H9 (cell line): Measurements from ENCODE around the gene TAT. TPM values are rescaled to one million over a fixed set of nuclear protein-coding genes. Genes with fewer than 3 reads are reported as not detected.
"Not testable (repeated sequence)": the region's sequence is repeated elsewhere in the genome, so short reads cannot be mapped to it uniquely, and the experiment has no call there.

ENCODE experiments used
- DNase-seq: peaks from one replicate; pipeline ENCODE4 v3.0.0-alpha.2; 2017
- H2AFZ ChIP-seq: one replicate; pipeline ENCODE4 v1.6.1; 2013; ENCODE audit warnings: mild to moderate bottlenecking, low read length, control low read depth, moderate library complexity
- H2AK5ac ChIP-seq: 2 replicates; pipeline ENCODE4 v1.6.1; 2013; ENCODE audit warnings: low read length, control low read depth, mixed read lengths; ENCODE audit not compliant: insufficient read length
- H2BK120ac ChIP-seq: one replicate; pipeline ENCODE4 v1.6.1; 2013; ENCODE audit warnings: low read depth, mild to moderate bottlenecking, low read length, control low read depth, inconsistent platforms; ENCODE audit not compliant: poor library complexity, severe bottlenecking
- H2BK12ac ChIP-seq: 2 replicates; pipeline ENCODE4 v1.6.1; 2013; ENCODE audit warnings: low read length, control low read depth, mixed read lengths, low read depth; ENCODE audit not compliant: insufficient read length
- H2BK15ac ChIP-seq: 2 replicates; pipeline ENCODE4 v1.6.1; 2013; ENCODE audit warnings: low read depth, low read length, control low read depth
- H2BK20ac ChIP-seq: one replicate; pipeline ENCODE4 v1.6.1; 2013; ENCODE audit warnings: low read depth, mild to moderate bottlenecking, low read length, control low read depth, inconsistent platforms; ENCODE audit not compliant: poor library complexity, severe bottlenecking
- H2BK5ac ChIP-seq: 2 replicates; pipeline ENCODE4 v1.6.1; 2013; ENCODE audit warnings: low read length, control low read depth, mixed read lengths; ENCODE audit not compliant: insufficient read length
- H3K14ac ChIP-seq: 2 replicates; pipeline ENCODE4 v1.6.1; 2013; ENCODE audit warnings: low read length, control low read depth; ENCODE audit not compliant: insufficient read depth
- H3K18ac ChIP-seq: 2 replicates; pipeline ENCODE4 v1.6.1; 2013; ENCODE audit warnings: low read depth, mild to moderate bottlenecking, mixed read lengths, low read length, control low read depth; ENCODE audit not compliant: insufficient read length
- H3K23ac ChIP-seq: 2 replicates; pipeline ENCODE4 v1.6.1; 2013; ENCODE audit warnings: low read length, control low read depth, mixed read lengths, low read depth; ENCODE audit not compliant: insufficient read length
- H3K23me2 ChIP-seq: 2 replicates; pipeline ENCODE4 v1.6.1; 2013; ENCODE audit warnings: low read depth, mild to moderate bottlenecking, mixed read lengths, low read length, control low read depth; ENCODE audit not compliant: insufficient read length, poor library complexity, severe bottlenecking
- H3K27ac ChIP-seq: 2 replicates; pipeline ENCODE4 v1.5.1; 2013; ENCODE audit warnings: low read length, control low read depth, mixed read lengths, low read depth; ENCODE audit not compliant: insufficient read length
- H3K27me3 ChIP-seq: 2 replicates; pipeline ENCODE4 v1.6.1; 2013; ENCODE audit warnings: low read length, control low read depth, inconsistent platforms; ENCODE audit not compliant: insufficient read depth
- H3K4ac ChIP-seq: 2 replicates; pipeline ENCODE4 v1.6.1; 2013; ENCODE audit warnings: low read depth, mild to moderate bottlenecking, control low read depth, inconsistent platforms, low read length, moderate library complexity
- H3K4me1 ChIP-seq: 2 replicates; pipeline ENCODE4 v1.6.1; 2013; ENCODE audit warnings: low read length, control low read depth, inconsistent platforms; ENCODE audit not compliant: insufficient read depth
- H3K4me2 ChIP-seq: 2 replicates; pipeline ENCODE4 v1.6.1; 2013; ENCODE audit warnings: low read length, control low read depth, mixed read lengths; ENCODE audit not compliant: insufficient read length, insufficient read depth
- H3K56ac ChIP-seq: 2 replicates; pipeline ENCODE4 v1.6.1; 2013; ENCODE audit warnings: low read depth, mild to moderate bottlenecking, mixed read lengths, low read length, control low read depth; ENCODE audit not compliant: insufficient read length
- H3K79me1 ChIP-seq: 2 replicates; pipeline ENCODE4 v1.6.1; 2013; ENCODE audit warnings: low read depth, mild to moderate bottlenecking, moderate library complexity, low read length, control low read depth, inconsistent platforms; ENCODE audit not compliant: insufficient read depth, poor library complexity, severe bottlenecking
- H3K79me2 ChIP-seq: 2 replicates; pipeline ENCODE4 v1.6.1; 2013; ENCODE audit warnings: low read length, control low read depth, inconsistent platforms; ENCODE audit not compliant: insufficient read depth
- H3K9ac ChIP-seq: 2 replicates; pipeline ENCODE4 v1.6.1; 2013; ENCODE audit warnings: low read length, control low read depth, mixed read lengths; ENCODE audit not compliant: insufficient read length; ENCODE audit errors: extremely low read depth
- H3K9me3 ChIP-seq: one replicate; pipeline ENCODE4 v1.6.1; 2013; ENCODE audit warnings: low read depth, low read length, inconsistent platforms; ENCODE audit not compliant: control insufficient read depth
- H3T11ph ChIP-seq: one replicate; pipeline ENCODE4 v1.6.1; 2013; ENCODE audit warnings: mild to moderate bottlenecking, low read length, control low read depth, inconsistent platforms
- H4K20me1 ChIP-seq: one replicate; pipeline ENCODE4 v1.6.1; 2013; ENCODE audit not compliant: control insufficient read depth, insufficient read length, insufficient read depth
- H4K5ac ChIP-seq: 2 replicates; pipeline ENCODE4 v1.6.1; 2013; ENCODE audit warnings: low read depth, mild to moderate bottlenecking, mixed read lengths, low read length, control low read depth; ENCODE audit not compliant: insufficient read length
- H4K8ac ChIP-seq: replicated peaks from 2 replicates; pipeline ENCODE4 v1.6.1; 2013; ENCODE audit warnings: low read length, control low read depth, mixed read lengths, low read depth; ENCODE audit not compliant: insufficient read length
- H4K91ac ChIP-seq: 2 replicates; pipeline ENCODE4 v1.6.1; 2013; ENCODE audit warnings: low read depth, mild to moderate bottlenecking, moderate library complexity, mixed read lengths, low read length, control low read depth; ENCODE audit not compliant: insufficient read length
- H3K27ac Mint-ChIP-seq, 3 experiments: 2 replicates in 2 of 3; 3 replicates in 1 of 3; pipeline ENCODE4 v1.8.0; 2020 to 2021; ENCODE audit warnings: mixed read lengths in 3 of 3, mild to moderate bottlenecking in 1 of 3, moderate library complexity in 1 of 3
- H3K27me3 Mint-ChIP-seq: 2 replicates; pipeline ENCODE4 v1.8.0; 2021; ENCODE audit warnings: low read depth, mild to moderate bottlenecking, moderate library complexity, mixed read lengths
- H3K36me3 Mint-ChIP-seq, 3 experiments: 2 replicates in 2 of 3; 3 replicates in 1 of 3; pipeline ENCODE4 v1.8.0; 2020 to 2021; ENCODE audit warnings: low read depth in 3 of 3, mixed read lengths in 3 of 3; ENCODE audit not compliant: insufficient read depth in 1 of 3
- H3K4me1 Mint-ChIP-seq, 2 experiments: 2 replicates each; pipeline ENCODE4 v1.8.0; 2020; ENCODE audit warnings: mixed read lengths in 2 of 2
- H3K4me3 Mint-ChIP-seq, 2 experiments: 2 replicates in 1 of 2; 3 replicates in 1 of 2; pipeline ENCODE4 v1.8.0; 2020 to 2021; ENCODE audit warnings: mild to moderate bottlenecking in 2 of 2, mixed read lengths in 2 of 2, moderate library complexity in 1 of 2
- H3K9me3 Mint-ChIP-seq, 2 experiments: 2 replicates in 1 of 2; 3 replicates in 1 of 2; pipeline ENCODE4 v1.8.0; 2020; ENCODE audit warnings: mild to moderate bottlenecking in 2 of 2, mixed read lengths in 2 of 2, moderate library complexity in 1 of 2
- WGBS: extraction: QIAGEN DNeasy Blood & Tissue Kit; methylation state at CpG from one replicate; pipeline ENCODE4 v1.1.7; 2013; ENCODE audit warnings: missing lambda C conversion rate, low lambda C conversion rate, mixed read lengths; ENCODE audit not compliant: insufficient read length; ENCODE audit errors: extremely low coverage; 5-methylcytosine and 5-hydroxymethylcytosine counted together
- total RNA-seq: library from RNA; stranded (reverse); gene quantifications from 2 replicates; pipeline ENCODE4 v1.2.1, GENCODE V29; 2021
- TF ChIP-seq, protein P1 (sequence below): fragments of 200-600 bp; sonication (generic); conservative IDR thresholded peaks from 3 replicates; pipeline ENCODE4 v1.8.0; 2021; ENCODE audit warnings: antibody characterized with exemption, mild to moderate bottlenecking

Gene TAT
- total RNA-seq, 1 experiment from 2014 or later: not detected

DNA sequence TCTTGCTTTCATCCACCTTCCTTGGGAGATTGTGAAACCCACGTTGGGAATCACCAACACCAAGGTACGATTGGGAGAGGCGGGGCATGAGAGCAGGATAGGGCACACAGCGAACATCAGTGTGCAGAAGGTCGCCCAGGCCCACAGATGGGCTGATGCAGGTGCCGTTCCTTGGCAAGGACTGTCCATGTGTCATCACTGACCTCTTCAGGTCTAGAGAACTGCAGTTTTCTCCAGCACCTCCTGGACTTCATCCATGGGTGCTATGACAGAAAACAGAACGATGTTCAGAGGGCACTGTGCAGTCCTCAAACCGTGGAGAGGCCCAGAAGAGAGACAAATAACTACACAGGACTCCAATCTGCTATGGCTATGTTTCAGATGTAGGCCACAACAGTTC is 23.9 kb upstream of the TAT start:
- no peaks in the 10 kb centered on the region for H3K79me1 ChIP-seq
- Mint-ChIP-seq H3K9me3 (no peaks in the 10 kb centered on the region; a peak in 1 of 5 replicates), H3K4me1 (peaks cover 0 to 8% of the 10 kb centered on the region in 2 experiments; a peak in 1 of 4 replicates), H3K4me3 (no peak overlapping the region), H3K27me3 (peaks cover 2% of the 10 kb centered on the region), H3K27ac (no peak overlapping the region; a peak in 2 of 7 replicates), H3K36me3 (no peaks in the 10 kb centered on the region)
- H3K27ac ChIP-seq: peak overlapping the region; percentile 23
- H3K9ac ChIP-seq: no peak overlapping the region
- H3K23me2 ChIP-seq: no peaks in the 10 kb centered on the region
- no peaks in the 10 kb centered on the region for H4K20me1 ChIP-seq
- no CpG with 5 or more reads among the region's 8 CpGs for WGBS
- no peak overlapping the region for H3K14ac ChIP-seq
- no peak overlapping the region for H3K4me2 ChIP-seq
- no peak overlapping the region for H4K5ac ChIP-seq
- no peak overlapping the region for H2BK120ac ChIP-seq
- no peak overlapping the region for H3K4ac ChIP-seq
- H2BK5ac ChIP-seq: no peak overlapping the region
- H2BK15ac ChIP-seq: no peak overlapping the region
- H3T11ph ChIP-seq: no peak overlapping the region
- H4K8ac ChIP-seq: no peak overlapping the region
- no peak overlapping the region for H3K23ac ChIP-seq
- TF ChIP-seq, protein P1, sequence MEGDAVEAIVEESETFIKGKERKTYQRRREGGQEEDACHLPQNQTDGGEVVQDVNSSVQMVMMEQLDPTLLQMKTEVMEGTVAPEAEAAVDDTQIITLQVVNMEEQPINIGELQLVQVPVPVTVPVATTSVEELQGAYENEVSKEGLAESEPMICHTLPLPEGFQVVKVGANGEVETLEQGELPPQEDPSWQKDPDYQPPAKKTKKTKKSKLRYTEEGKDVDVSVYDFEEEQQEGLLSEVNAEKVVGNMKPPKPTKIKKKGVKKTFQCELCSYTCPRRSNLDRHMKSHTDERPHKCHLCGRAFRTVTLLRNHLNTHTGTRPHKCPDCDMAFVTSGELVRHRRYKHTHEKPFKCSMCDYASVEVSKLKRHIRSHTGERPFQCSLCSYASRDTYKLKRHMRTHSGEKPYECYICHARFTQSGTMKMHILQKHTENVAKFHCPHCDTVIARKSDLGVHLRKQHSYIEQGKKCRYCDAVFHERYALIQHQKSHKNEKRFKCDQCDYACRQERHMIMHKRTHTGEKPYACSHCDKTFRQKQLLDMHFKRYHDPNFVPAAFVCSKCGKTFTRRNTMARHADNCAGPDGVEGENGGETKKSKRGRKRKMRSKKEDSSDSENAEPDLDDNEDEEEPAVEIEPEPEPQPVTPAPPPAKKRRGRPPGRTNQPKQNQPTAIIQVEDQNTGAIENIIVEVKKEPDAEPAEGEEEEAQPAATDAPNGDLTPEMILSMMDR: no peak
- DNase-seq: no peak
- no peak overlapping the region for H2BK20ac ChIP-seq
- no peak overlapping the region for H4K91ac ChIP-seq
- H3K27me3 ChIP-seq: no peaks in the 10 kb centered on the region
- H2AK5ac ChIP-seq: no peak overlapping the region
- H3K9me3 ChIP-seq: no peaks in the 10 kb centered on the region
- H3K4me1 ChIP-seq: no peaks in the 10 kb centered on the region
- no peak overlapping the region for H3K56ac ChIP-seq
- no peaks in the 10 kb centered on the region; the same call in 1 of the 2 replicates for H3K79me2 ChIP-seq
- no peak overlapping the region for H3K18ac ChIP-seq
- no peak overlapping the region for H2BK12ac ChIP-seq
- H2AFZ ChIP-seq: no peak overlapping the region

DNA sequence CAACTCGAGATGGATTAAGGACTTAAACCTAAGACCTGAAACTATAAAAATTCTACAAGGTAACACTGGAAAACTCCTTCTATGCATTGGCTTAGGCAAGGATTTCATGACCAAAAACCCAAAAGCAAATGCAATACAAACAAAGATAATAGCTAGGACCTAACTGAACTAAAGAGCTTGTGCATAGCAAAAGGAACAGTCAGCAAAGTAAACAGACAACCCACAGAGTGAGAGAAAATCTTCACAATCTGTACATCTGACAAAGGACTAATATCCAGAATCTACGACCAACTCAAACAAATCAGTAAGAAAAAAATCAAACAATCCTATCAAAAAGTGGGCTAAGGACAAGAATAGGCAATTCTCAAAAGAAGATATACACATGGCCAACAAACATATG is 21.5 kb upstream of the TAT start:
- WGBS: no CpG with 5 or more reads among the region's 2 CpGs
- not testable (repeated sequence) for H3K27me3 Mint-ChIP-seq

More for the DNA sequence above, 21.5 kb upstream of the TAT start:
- not testable (repeated sequence) for H3K23me2 ChIP-seq, H3K18ac ChIP-seq, H3K27me3 ChIP-seq, H3K4me2 ChIP-seq, H3T11ph ChIP-seq, H3K79me1 ChIP-seq, H2AK5ac ChIP-seq, H3K14ac ChIP-seq, H3K9me3 Mint-ChIP-seq, H3K27ac ChIP-seq, H2BK15ac ChIP-seq, H4K20me1 ChIP-seq, H3K4ac ChIP-seq, H3K4me3 Mint-ChIP-seq, H2BK12ac ChIP-seq, H3K79me2 ChIP-seq, H2BK20ac ChIP-seq, H4K91ac ChIP-seq, H3K36me3 Mint-ChIP-seq, H4K5ac ChIP-seq, H3K23ac ChIP-seq, H3K27ac Mint-ChIP-seq, H3K9me3 ChIP-seq, H2BK120ac ChIP-seq, H3K9ac ChIP-seq, H3K56ac ChIP-seq, H2AFZ ChIP-seq, DNase-seq, H4K8ac ChIP-seq, H3K4me1 ChIP-seq, H2BK5ac ChIP-seq
- H3K4me1 Mint-ChIP-seq: peaks cover 3 to 17% of the 10 kb centered on the region in 2 experiments; a peak in 2 of 4 replicates
